Hepatocyte (in vitro differentiated cells): ENCODE results near the gene DYSF.

Source experiments
- CTCF ChIP-seq: fragments of 200-600 bp; sonication (generic); IDR thresholded peaks from 2 replicates; pipeline ENCODE4 v1.5.1; 2016; ENCODE audit warnings: antibody characterized with exemption, mild to moderate bottlenecking; ENCODE audit not compliant: poor library complexity
- EZH2 ChIP-seq: fragments of 200-600 bp; sonication (generic); IDR thresholded peaks from 2 replicates; pipeline ENCODE4 v1.6.1; 2016; ENCODE audit warnings: antibody characterized with exemption, mild to moderate bottlenecking, borderline replicate concordance
- EZH2phosphoT487 ChIP-seq: fragments of 200-600 bp; sonication (generic); IDR thresholded peaks from one replicate; pipeline ENCODE4 v1.6.1; 2018; ENCODE audit warnings: antibody characterized with exemption, mild to moderate bottlenecking, low read depth, moderate library complexity; ENCODE audit not compliant: unreplicated experiment, severe bottlenecking

DNA sequence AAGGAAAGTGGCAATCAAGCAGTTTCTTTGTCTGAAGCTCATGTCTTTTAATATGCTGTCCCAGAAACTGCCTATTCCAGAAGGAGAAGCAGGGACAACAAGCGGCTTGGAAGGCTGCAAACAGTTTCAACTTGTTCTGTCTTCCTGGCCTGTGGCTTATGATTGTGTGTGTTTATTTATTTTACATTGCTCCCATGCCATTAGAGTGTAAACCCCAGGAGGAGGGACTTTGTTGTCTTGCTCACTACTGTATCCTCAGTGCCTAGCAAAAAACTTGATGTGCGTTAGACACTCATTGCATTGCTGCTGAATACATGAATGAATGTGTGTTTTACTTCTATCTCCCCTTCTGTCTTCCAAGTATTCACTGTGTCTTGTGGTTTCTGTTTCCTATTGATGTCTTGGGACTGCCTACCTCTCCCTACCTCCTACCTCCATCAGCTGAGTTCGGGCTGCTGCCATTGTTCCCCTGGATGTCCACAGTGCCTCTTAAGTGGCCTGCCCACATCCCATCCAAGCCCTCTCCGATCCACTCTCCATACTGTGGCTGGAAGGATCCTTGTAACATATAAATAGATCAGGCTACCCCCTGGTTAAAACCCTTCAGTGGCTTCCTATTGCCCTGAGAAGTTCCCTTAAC is 261.4 kb downstream of the DYSF start:
- TF ChIP-seq CTCF (no peak), EZH2phosphoT487 (no peak), EZH2 (no peak)
